Mammary epithelial cell (primary cell): ENCODE data around the gene ASPDH.

Experiments
- CTCF ChIP-seq, 2 donors: IDR thresholded peaks in 1 of 2; conservative IDR thresholded peaks in 1 of 2; 2 replicates each; pipeline ENCODE4 v1.5.1; 2011 to 2012; ENCODE audit warnings: inconsistent platforms in 2 of 2, low read length in 2 of 2, mild to moderate bottlenecking in 2 of 2, control low read depth in 1 of 2, low read depth in 1 of 2; ENCODE audit not compliant: insufficient read depth in 1 of 2; ENCODE audit errors: extremely low read depth in 1 of 2
- EZH2 ChIP-seq: IDR thresholded peaks from 2 replicates; pipeline ENCODE4 v1.6.1; 2012; ENCODE audit warnings: low read length, inconsistent platforms, borderline replicate concordance

GRCh38 chr19:50477751-50478515 lies 35.8 kb downstream of the ASPDH start:
- TF ChIP-seq CTCF (conservative IDR thresholded peaks at IDR 0.05 in 1 of 2, IDR thresholded peaks at IDR 0.05 in 1 of 2; ENCODE audit: extremely low read depth in 1 of 2, insufficient read depth in 1 of 2, low read depth in 1 of 2, low read length in 2 of 2) (no peak), EZH2 (no peak)
